NCI-H187 (cell line): ENCODE measurements around the gene C5orf22.
"Not testable (repeated sequence)": the region's sequence is repeated elsewhere in the genome, so short reads cannot be mapped to it uniquely, and the experiment has no call there.

Source experiments
- DNase-seq, 2 experiments: peaks; one replicate each; lab custom pipeline; 2025; lab: John Stamatoyannopoulos, UW

C5orf22 gene

GRCh38 chr5:31554552-31554951 lies 22.5 kb downstream of the C5orf22 start:
- no peak for DNase-seq

GRCh38 chr5:31556461-31556860 lies 24.4 kb downstream of the C5orf22 start:
- no peak for DNase-seq

GRCh38 chr5:31559942-31560341 lies 27.8 kb downstream of the C5orf22 start:
- no peak for DNase-seq

- DNase-seq, result no peak
Observed at GRCh38 chr5:31561946-31562345, 29.8 kb downstream of the C5orf22 start.

- DNase-seq, result no peak
Observed at GRCh38 chr5:31563216-31563615, 31.1 kb downstream of the C5orf22 start.

GRCh38 chr5:31566362-31566761 lies 34.3 kb downstream of the C5orf22 start:
- not testable (repeated sequence) for DNase-seq

GRCh38 chr5:31568302-31568835 lies 36.3 kb downstream of the C5orf22 start:
- no peak for DNase-seq

GRCh38 chr5:31569068-31569467 lies 37.0 kb downstream of the C5orf22 start:
- no peak for DNase-seq

GRCh38 chr5:31573494-31574142 lies 41.5 kb downstream of the C5orf22 start:
- no peak for DNase-seq

GRCh38 chr5:31574772-31575171 lies 42.7 kb downstream of the C5orf22 start:
- no peak for DNase-seq

- DNase-seq, result no peak
Observed at GRCh38 chr5:31577438-31577837, 45.3 kb downstream of the C5orf22 start.

GRCh38 chr5:31579558-31579957 lies 47.5 kb downstream of the C5orf22 start:
- no peak for DNase-seq

GRCh38 chr5:31581498-31582099 lies 49.5 kb downstream of the C5orf22 start:
- DNase-seq, result no peak

- DNase-seq, result no peak
Observed at GRCh38 chr5:31583129-31583528, 51.0 kb downstream of the C5orf22 start.

GRCh38 chr5:31585166-31585894 lies 53.2 kb downstream of the C5orf22 start:
- no peak for DNase-seq

- no peak for DNase-seq
Observed at GRCh38 chr5:31585895-31586270, 53.8 kb downstream of the C5orf22 start.

GRCh38 chr5:31587546-31587945 lies 55.4 kb downstream of the C5orf22 start:
- DNase-seq, result no peak

- no peak for DNase-seq
Observed at GRCh38 chr5:31593665-31594064, 61.6 kb downstream of the C5orf22 start.

GRCh38 chr5:31596354-31596753 lies 64.3 kb downstream of the C5orf22 start:
- DNase-seq, result no peak

- no peak for DNase-seq
Observed at GRCh38 chr5:31598640-31599611, 66.8 kb downstream of the C5orf22 start.

- DNase-seq, result not testable (repeated sequence)
Observed at GRCh38 chr5:31602305-31602704, 70.2 kb downstream of the C5orf22 start.

GRCh38 chr5:31604240-31604639 lies 72.1 kb downstream of the C5orf22 start:
- DNase-seq, result no peak
